ENCODE results near the gene KIF20A. TPM values are rescaled to one million over a fixed set of nuclear protein-coding genes. Genes with fewer than 3 reads are reported as not detected.

Gene KIF20A
- 52.6 and 77.2 TPM in 2 replicates for total RNA-seq

GRCh38 chr5:138178516-138179276 lies at the start of gene KIF20A, which contains the start of gene BRD8:
Gene KIF20A, plus strand, starts transcription at chr5:138179112. Its CDS starts 569 bp downstream, at chr5:138179681.
Gene BRD8, minus strand, starts transcription at chr5:138178630. Its CDS starts 16 bp downstream, at chr5:138178614.

DNA sequence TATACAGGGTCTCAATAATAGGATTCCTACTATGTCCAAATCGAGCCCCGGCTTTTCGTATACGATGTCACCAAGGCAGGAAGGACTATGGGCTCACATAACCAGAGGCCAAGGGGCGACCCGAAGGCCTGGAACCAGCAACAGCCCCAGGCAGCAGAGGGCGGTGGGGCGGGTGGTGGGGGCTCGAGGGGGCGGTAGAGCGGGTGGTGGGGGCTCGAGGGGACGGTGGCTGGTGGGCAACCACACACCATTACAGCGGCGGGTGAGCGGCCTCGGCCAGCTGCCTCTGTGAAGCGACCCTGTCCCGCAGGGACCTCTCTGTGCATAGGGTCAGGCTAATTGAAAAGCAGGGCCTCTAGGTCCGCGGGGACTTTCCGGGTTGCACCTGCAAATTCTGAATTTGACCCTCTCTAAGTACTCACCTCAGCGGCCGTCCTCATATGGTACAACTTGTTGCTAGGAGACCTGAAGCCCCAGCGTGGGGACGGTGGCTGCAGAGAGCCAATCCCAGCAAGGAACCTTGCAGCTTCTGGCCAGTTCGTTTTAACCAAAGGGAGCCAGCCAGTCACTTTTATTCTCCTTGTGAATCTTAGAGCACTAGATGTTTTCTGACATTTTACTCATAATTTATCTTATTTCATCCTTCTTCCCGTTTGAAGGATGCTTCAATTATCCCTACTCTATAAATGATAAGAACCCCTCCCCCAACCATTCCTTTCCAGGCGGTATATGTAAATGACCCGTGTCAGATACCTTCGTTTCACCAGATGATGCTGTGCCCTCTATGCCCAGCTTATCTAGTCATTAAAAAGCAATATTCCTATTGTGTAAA lies 39.7 kb upstream of the KIF20A start, which contains the start of gene NME5:
Gene NME5 (minus strand): TSS at position 480 of the 832 bp plus-strand sequence. CDS start 648 bp downstream, outside the sequence.

DNA sequence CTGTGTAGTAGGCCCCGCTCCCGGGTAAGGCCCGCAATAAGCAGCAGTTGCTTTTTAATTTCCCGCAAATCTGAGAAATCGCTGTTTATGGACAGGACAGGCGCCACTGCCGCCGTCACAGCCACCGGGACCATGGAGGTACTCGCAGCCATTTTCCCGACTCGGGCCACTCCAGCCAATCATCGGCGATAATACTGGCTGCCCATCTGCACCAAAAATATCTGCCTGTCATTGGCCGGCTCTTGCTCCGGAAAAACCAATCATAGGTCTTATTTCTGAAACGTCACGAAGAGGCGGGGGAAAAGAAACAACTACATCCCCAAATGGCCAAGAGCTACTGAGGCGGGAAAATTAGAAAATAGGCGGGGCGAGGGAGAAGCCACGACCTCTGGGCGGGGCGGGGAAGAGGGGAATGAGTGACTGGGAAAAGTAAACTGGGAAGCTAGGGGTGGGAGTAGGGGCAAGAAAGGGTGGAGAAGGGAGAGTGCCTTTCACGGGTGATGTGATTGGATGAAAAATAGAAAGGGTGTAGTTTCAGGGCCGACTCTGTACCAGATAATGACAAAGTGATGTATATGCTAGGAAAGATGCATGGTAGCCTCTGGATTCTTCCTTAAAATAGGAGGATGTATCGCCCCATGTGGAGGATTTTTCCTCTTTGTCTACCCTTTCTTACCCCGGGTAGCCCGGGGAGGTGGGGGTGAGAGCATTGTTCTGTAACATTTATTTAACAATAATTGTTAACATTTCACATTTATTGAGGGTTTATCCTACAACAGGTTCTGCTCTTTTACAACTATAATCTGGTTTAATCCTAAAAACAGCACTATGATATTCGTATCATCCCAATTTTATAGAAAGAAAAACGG lies 34.5 kb downstream of the KIF20A start, which contains the start of gene CDC23:
Gene CDC23 (minus strand): TSS at position 163 of the 869 bp plus-strand sequence. CDS start 11 bp downstream, at position 152.

Other genes with a start within 250 kb of the KIF20A start
- gene FAM13B, start 146.0 kb upstream of the KIF20A start, total RNA-seq: 12.7 and 20.4 TPM in 2 replicates
- gene WNT8A, start 95.1 kb upstream of the KIF20A start, total RNA-seq: not detected in 2 replicates
- 0.65 and 1.1 TPM in 2 replicates for gene NME5, start 39.7 kb upstream of the KIF20A start, total RNA-seq
- 19.2 and 43.6 TPM in 2 replicates for gene BRD8, start 482 bp upstream of the KIF20A start, total RNA-seq
- gene CDC23, start 34.2 kb downstream of the KIF20A start, total RNA-seq: 31.5 and 40.1 TPM in 2 replicates
- not detected in 2 replicates for gene GFRA3, start 95.5 kb downstream of the KIF20A start, total RNA-seq
- gene CDC25C, start 152.7 kb downstream of the KIF20A start, total RNA-seq: 9.0 and 9.4 TPM in 2 replicates
- 28.6 and 31.5 TPM in 2 replicates for gene FAM53C, start 159.2 kb downstream of the KIF20A start, total RNA-seq
- 37.4 and 43.6 TPM in 2 replicates for gene KDM3B, start 173.6 kb downstream of the KIF20A start, total RNA-seq